Osteoblast (primary cell): ENCODE results near the gene KCNQ5. TPM values are rescaled to one million over a fixed set of nuclear protein-coding genes. Genes with fewer than 3 reads are reported as not detected.
A peak's percentile ranks its signal among the peaks of the same experiment; 100 is the strongest.

Source experiments
- DNase-seq: peaks from one replicate; pipeline ENCODE4 v3.0.0; 2011; ENCODE audit warnings: low spot score, mixed read lengths; ENCODE audit not compliant: insufficient read length; ENCODE audit errors: missing footprints
- H2AFZ ChIP-seq: 2 replicates; pipeline ENCODE4 v1.6.0; 2011; ENCODE audit warnings: mild to moderate bottlenecking, low read length
- H3K27ac ChIP-seq: 2 replicates; pipeline ENCODE4 v1.5.1; 2011; ENCODE audit warnings: mild to moderate bottlenecking, low read depth, low read length, moderate library complexity
- H3K27me3 ChIP-seq: 2 replicates; pipeline ENCODE4 v1.6.0; 2012; ENCODE audit warnings: mild to moderate bottlenecking, control low read depth, inconsistent platforms, low read length, moderate library complexity; ENCODE audit not compliant: insufficient read depth
- H3K36me3 ChIP-seq: 2 replicates; pipeline ENCODE4 v1.5.1; 2011; ENCODE audit warnings: mild to moderate bottlenecking, low read length, control low read depth, moderate library complexity; ENCODE audit not compliant: insufficient read depth
- H3K4me1 ChIP-seq: 2 replicates; pipeline ENCODE4 v1.5.1; 2011; ENCODE audit warnings: mild to moderate bottlenecking, low read length, control low read depth, moderate library complexity; ENCODE audit not compliant: insufficient read depth
- H3K4me2 ChIP-seq: 2 replicates; pipeline ENCODE4 v1.6.0; 2011; ENCODE audit warnings: mild to moderate bottlenecking, low read length; ENCODE audit not compliant: insufficient read depth
- H3K4me3 ChIP-seq: fragments of 200-600 bp; sonication (generic); 3 replicates; pipeline ENCODE4 v1.5.1; 2012; ENCODE audit warnings: mild to moderate bottlenecking, low read length, inconsistent platforms; ENCODE audit not compliant: insufficient read depth
- H3K79me2 ChIP-seq: 2 replicates; pipeline ENCODE4 v1.6.0; 2012; ENCODE audit warnings: mild to moderate bottlenecking, low read length, control low read depth, inconsistent platforms; ENCODE audit not compliant: insufficient read depth
- H3K9me3 ChIP-seq: 2 replicates; pipeline ENCODE4 v1.5.1; 2011; ENCODE audit warnings: low read depth, low read length, control low read depth
- H4K20me1 ChIP-seq: 2 replicates; pipeline ENCODE4 v1.6.0; 2012; ENCODE audit warnings: mild to moderate bottlenecking, low read length, control low read depth; ENCODE audit not compliant: insufficient read depth
- CTCF ChIP-seq: IDR thresholded peaks from 2 replicates; pipeline ENCODE4 v1.5.1; 2011; ENCODE audit warnings: mild to moderate bottlenecking, low read depth, low read length, moderate library complexity; ENCODE audit errors: extremely low read depth
- total RNA-seq: library from RNA; depleted of rRNA; stranded (reverse); fragments of >200 nt; gene quantifications from 2 replicates; pipeline ENCODE4 v1.2.3, GENCODE V29; 2012

Gene KCNQ5
- total RNA-seq, 1 donor, result 4.0 TPM

GRCh38 chr6:72646604-72647485 is 25.0 kb downstream of the KCNQ5 start:
- Histone ChIP-seq H3K79me2 (no peaks in the 10 kb centered on the region), H3K36me3 (no peaks in the 10 kb centered on the region), H3K27ac (no peak overlapping the region), H3K9me3 (no peaks in the 10 kb centered on the region), H3K4me3 (no peak overlapping the region), H2AFZ (no peak overlapping the region), H3K27me3 (no peaks in the 10 kb centered on the region), H3K4me1 (peaks cover 30% of the 10 kb centered on the region), H3K4me2 (no peak overlapping the region), H4K20me1 (no peaks in the 10 kb centered on the region)
- DNase-seq, result no peak
- TF ChIP-seq CTCF, result no peak

GRCh38 chr6:72647489-72647888 is 25.6 kb downstream of the KCNQ5 start:
- Histone ChIP-seq H3K36me3 (no peaks in the 10 kb centered on the region), H3K27me3 (no peaks in the 10 kb centered on the region), H2AFZ (no peak overlapping the region), H3K79me2 (no peaks in the 10 kb centered on the region), H3K4me3 (no peak overlapping the region), H3K9me3 (no peaks in the 10 kb centered on the region), H3K4me2 (no peak overlapping the region), H4K20me1 (no peaks in the 10 kb centered on the region), H3K4me1 (peaks cover 36% of the 10 kb centered on the region), H3K27ac (no peak overlapping the region)
- no peak for TF ChIP-seq CTCF
- no peak for DNase-seq

- Histone ChIP-seq H3K4me1 (peaks cover 36% of the 10 kb centered on the region), H2AFZ (no peak overlapping the region), H3K79me2 (no peaks in the 10 kb centered on the region), H3K4me2 (peak overlapping the region; percentile 73), H3K27me3 (no peaks in the 10 kb centered on the region), H3K4me3 (no peak overlapping the region), H3K9me3 (no peaks in the 10 kb centered on the region), H3K27ac (peak overlapping the region; percentile 45), H4K20me1 (no peaks in the 10 kb centered on the region), H3K36me3 (no peaks in the 10 kb centered on the region)
- TF ChIP-seq CTCF, result no peak
- DNase-seq, result no peak
These were observed 27.4 kb downstream of the KCNQ5 start for GRCh38 chr6:72649032-72649984.
